H4 (cell line): ENCODE data around the gene CERS6. TPM values are rescaled to one million over a fixed set of nuclear protein-coding genes. Genes with fewer than 3 reads are reported as not detected.
"Not testable (repeated sequence)": the region's sequence is repeated elsewhere in the genome, so short reads cannot be mapped to it uniquely, and the experiment has no call there.

Experiments used
- DNase-seq: peaks from one replicate; pipeline ENCODE4 v3.0.0-alpha.2; 2015; ENCODE audit warnings: low spot score
- total RNA-seq: library from RNA; depleted of rRNA; stranded (reverse); fragments of >200 nt; shearing (Covaris generic); gene quantifications from 2 replicates; pipeline ENCODE4 v1.2.3, GENCODE V29; 2014

The CERS6 gene
- total RNA-seq, 1 experiment from 2014 or later, result 18.8 TPM

- no peak for DNase-seq
Observed at GRCh38 chr2:168731616-168732015, 275.5 kb downstream of the CERS6 start.

- DNase-seq, result no peak
Observed at GRCh38 chr2:168732100-168732499, 276.0 kb downstream of the CERS6 start.

GRCh38 chr2:168732506-168732905 lies 276.4 kb downstream of the CERS6 start:
- no peak for DNase-seq

DNA sequence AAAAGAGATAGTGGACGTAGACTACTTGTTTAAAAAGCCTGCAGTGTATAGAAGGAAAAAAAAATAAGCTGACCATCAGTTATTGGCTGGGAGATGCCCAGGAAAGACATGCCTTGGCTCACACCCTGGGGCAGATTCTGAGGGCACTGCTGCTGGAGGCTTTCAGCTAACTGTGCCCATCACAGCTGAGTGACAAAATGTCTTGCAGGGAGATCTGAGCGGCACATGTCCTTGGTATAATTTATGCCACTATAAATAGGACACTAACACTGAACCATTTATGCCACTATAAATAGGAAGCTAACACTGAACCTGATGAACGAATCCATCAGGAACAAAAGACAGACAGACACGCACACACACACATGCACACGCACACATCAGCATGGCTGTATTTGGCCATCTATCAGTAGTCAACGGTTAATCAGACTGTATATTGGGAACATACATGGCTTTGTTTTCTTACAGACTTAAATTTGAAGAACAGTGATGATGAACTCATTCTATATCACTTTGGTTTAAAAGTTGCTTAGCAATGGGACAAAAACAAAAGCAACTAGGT lies 278.2 kb downstream of the CERS6 start:
- DNase-seq, result no peak

DNA sequence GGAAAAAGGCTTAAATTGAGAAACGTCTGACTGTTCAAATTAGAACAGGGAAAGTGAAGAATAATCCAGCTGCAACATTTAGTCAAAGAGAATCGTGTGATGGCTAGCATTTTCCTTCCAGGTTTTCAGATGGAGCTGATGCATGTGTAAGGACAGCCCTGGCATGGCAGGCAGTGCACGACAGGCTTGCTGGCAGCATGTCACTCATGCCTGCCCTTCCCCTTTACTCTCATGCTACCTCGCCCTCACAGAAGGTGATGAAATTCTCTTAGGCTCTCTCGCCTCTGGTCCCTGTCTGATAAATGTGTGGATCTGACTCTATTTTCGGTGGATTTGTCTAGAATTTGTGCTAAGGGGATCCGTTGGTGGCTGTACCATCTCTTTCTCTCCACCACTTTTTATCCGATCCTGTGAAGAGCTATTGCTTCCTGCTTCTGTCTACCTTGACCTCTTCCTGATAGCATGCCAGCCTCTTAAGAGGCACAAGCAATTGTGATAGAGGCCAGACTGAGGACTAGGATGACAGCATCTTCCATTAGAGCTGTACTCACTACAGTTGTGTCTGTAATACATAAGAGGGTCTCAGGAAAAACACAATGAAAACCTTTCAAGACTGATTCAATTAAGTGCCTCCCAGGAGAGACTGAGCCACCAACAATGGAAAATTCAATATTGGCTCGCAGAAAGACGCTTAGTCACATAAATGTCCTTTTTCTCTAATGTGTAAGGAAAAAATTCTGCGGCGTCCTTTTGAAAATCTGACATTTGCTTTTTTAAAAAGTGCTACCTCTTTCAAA lies 280.8 kb downstream of the CERS6 start:
- no peak for DNase-seq

DNA sequence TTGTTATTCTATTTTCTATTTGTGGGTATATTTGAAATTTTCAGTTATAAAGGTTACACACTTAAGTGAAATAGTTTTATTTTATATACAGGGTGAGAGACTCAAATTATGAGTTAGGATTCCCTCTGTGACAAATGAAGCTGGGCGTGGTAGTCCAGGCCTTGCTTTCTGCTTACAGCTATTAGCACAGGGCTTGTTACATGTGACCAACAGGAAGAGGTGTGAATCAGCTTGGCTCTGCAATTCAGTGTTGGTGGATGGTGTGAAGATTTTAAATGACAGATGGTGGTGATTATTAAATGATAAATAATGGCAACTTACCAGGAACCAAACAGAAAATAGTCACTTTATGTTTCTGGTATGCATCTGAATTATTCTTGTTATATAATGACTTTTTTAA lies 282.0 kb downstream of the CERS6 start:
- no peak for DNase-seq

DNA sequence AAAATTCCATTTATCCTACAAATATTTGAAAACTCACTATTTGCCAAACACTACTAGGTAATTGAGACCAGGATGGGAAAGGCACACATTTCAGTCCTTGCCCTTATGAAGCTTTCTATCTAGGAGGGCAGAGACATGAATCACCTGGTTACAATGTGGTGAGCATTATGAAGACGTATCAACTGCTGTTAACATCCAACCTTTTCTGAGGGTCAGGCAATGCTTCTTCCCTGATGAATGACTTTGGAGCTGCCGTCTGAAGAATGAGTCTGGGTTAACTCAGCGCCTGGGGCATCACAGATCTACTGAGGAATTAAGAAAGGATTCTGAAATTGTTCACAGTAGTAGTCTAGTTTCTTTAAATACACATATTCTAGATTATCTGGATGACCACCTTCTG lies 284.3 kb downstream of the CERS6 start:
- DNase-seq, result no peak

DNA sequence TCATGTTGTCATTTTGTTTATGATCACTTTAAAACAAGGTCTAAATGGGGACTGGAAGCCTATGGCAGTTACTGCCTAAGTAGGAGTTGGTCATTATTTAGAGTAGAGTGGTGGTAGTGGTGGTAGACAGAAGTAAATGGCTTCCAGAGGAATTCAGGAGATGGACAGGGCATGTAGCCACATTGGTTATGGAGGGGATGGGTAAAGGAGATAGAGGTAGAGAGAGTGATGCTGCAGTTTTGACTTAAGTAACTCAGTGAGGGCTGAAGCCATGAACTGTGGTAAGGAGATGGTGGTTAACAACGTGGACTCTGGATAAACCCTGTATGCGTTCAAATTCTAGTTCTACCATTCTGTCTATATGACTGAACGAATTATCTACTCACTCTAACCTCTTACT lies 284.7 kb downstream of the CERS6 start:
- DNase-seq, result no peak

GRCh38 chr2:168742258-168742932 lies 286.3 kb downstream of the CERS6 start:
- no peak for DNase-seq

GRCh38 chr2:168744844-168745243 lies 288.8 kb downstream of the CERS6 start:
- no peak for DNase-seq

- no peak for DNase-seq
Observed at GRCh38 chr2:168748461-168748860, 292.4 kb downstream of the CERS6 start.

- DNase-seq, result no peak
Observed at GRCh38 chr2:168749297-168749696, 293.2 kb downstream of the CERS6 start.

GRCh38 chr2:168751104-168751740 lies 295.1 kb downstream of the CERS6 start:
- no peak for DNase-seq

DNA sequence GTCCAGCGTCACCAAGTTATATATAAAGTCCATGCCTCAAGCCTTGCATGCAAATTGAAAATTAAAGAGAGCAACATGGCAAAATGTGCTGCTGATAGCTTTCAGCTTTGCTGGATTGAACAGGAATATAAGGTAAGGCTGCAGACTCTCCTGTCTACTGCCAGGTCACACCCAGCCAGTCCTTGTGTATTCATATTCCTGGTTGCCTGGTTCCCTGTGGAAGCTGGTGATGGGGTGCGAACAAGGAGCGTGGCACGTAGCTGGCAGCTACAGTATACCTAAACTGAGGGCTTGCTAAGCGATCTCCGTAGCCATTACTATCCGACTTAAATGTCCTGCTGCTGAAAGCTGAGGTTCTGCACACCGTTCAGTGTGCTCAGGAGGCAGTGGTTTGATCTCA lies 296.3 kb downstream of the CERS6 start:
- no peak for DNase-seq

GRCh38 chr2:168753765-168754329 lies 297.8 kb downstream of the CERS6 start:
- DNase-seq, result no peak

GRCh38 chr2:168757223-168757622 lies 301.2 kb downstream of the CERS6 start:
- DNase-seq, result no peak

- DNase-seq, result peak; percentile 55
Observed at GRCh38 chr2:168758970-168759820, 303.1 kb downstream of the CERS6 start.

DNA sequence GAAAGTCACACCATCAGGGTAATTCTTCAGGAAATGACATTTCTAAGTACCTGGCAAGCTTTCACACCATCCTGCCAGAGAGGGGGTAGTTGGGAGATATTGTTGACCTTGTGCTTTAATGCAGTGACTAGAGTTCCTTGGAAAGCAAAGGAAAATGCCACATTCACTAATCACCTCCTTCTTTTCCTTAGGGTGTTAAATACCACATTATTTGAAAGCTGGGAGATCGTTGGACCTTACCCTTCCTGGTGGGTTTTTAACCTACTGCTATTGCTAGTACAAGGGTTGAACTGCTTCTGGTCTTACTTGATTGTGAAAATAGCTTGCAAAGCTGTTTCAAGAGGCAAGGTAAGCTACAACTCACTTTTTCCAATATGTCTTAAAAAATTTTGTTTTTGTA lies 309.3 kb downstream of the CERS6 start:
- no peak for DNase-seq

DNA sequence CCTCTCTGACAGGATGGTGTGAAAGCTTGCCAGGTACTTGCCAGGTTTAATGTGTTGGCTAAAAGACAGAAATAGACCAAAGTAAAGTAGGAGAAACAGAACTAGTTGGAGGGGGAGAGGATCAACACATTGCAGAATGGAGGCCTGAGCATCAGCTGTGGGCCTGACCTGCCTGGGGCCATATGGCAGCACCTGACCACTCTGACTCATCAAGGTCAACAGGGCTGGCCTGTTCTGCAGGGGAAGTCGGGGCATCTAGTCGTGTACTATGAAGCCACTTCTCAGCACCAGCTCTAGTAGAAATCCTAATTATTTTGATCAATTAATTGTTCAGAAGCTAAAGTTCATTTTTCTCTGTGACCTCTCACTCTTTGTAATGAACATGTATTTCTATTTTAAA lies 310.5 kb downstream of the CERS6 start:
- DNase-seq, result no peak

- no peak for DNase-seq
Observed at GRCh38 chr2:168767258-168767657, 311.2 kb downstream of the CERS6 start.

DNA sequence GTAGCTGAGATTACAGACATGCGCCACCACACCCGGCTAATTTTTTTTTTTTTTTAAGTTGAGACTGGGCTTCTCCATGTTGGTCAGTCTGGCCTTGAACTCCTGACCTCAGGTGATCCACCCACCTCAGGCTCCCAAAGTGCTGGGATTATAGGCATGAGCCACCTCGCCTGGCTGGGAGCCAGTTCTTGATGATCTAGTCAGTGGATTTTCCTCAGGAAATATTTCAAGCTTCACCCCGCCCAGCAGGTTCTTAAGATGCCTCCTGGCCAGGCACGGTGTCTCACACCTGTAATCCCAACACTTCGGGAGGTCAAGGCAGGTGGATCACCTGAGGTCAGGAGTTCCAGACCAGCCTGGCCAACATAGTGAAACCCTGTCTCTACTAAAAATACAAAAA lies 312.3 kb downstream of the CERS6 start:
- DNase-seq, result not testable (repeated sequence)
